Activated CD4-positive, CD25-positive, alpha-beta regulatory T cell treated with anti-CD3 and anti-CD28 coated beads, Interleukin-2, amount 50 U/mL, for 16 hours (primary cell): ENCODE measurements around the gene DOCK4.

ENCODE experiments used
- DNase-seq: peaks from one replicate; pipeline ENCODE4 v3.0.0-alpha.2; 2020; ENCODE audit warnings: low read depth, low spot score

The DOCK4 gene

DNA sequence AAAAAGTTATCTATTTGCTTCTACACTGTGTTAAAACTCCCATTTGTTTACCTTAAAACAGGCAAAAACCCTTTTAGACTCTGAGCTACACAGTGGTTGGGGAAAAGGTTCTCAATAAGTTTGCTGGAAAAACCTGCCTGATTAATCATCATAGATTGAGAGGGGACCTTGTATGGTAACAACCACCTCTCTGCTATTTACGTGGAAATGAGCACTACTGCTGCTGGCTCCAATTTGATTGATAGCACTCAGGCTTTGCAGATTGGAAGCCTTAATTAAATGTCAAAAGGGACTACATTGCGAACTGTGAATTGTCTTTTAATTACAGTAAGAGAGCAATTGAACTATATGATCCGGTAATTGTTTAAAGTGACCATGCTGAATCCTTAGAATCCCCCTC, 525.0 kb downstream of the DOCK4 start:
- no peak for DNase-seq

DNA sequence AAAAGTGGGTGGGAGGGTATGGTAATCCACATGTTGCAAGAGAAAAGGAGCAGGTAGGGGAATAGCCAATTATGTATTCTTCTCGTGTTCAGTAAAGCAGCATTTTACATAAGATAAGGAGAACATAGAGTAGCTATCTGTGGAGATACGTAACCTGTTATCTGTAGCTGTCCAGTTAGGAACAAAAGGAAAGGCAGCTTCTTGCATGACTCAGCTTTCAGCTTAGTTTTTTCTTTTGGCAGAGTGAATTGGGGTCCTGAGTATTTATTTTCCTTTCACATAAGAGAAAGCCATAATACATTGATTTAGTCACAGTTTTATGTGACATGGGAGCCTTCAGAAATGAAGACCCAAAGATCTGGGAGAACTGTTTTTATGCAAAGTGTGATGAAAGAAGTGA, 527.2 kb downstream of the DOCK4 start:
- no peak for DNase-seq

DNA sequence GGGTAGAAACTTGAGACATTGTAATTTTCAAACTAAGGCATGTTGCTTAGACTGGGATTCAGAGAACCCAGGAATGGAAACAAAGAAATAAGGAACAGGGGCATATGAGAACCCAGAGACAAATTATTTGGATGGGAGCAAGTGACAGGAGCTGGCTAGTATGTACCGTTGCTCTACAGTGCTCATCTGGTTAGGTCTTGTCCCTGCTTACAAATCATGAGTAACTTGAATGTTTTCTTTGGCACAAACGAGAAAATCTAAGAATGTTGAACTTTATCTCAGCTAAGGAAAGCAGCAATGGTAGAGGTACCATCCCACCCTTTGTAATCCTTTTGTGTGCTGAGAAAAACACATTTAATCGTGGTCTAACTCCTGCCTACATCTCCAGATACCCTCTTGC, 527.9 kb downstream of the DOCK4 start:
- DNase-seq: no peak

DNA sequence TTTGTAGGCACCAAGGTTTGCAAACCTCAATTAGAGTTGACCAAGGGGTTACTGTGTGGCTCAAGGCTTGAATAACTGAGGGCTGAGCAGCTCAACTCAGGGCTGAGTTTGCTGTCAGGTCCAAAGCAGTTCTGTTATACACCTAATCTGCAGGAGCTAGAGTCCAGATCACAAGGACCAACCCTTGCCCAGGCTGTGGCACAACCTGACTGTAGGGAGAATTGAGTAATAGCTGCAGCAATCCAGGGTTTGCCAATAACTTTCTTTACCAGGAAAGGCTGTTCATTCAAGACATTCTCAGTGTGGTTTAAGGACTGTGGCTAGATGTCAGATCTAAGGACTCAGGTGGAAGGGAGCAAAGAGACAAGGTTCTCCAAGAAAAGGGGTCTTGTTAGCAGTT, 528.4 kb downstream of the DOCK4 start:
- no peak for DNase-seq

DNA sequence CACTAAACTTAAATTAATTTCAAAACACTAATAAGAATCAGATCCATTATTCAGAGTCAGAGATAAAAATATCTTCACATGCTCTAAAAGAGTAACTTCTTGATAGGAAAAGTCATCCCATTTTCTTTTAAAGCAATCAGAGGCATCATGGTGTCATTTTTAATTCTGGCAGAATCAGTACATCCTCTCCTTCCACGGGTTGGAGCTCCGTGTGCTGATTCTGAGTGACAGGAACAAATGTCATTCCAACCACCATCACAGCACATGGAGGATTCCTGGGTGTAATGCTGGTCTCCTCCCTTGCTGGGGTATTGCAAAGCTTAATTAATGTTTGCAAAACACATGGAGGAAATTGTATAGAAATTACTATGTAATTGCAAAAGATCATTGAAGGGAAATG, 529.4 kb downstream of the DOCK4 start:
- no peak for DNase-seq
